ENCODE data around the gene ZC3H7A. TPM values are rescaled to one million over a fixed set of nuclear protein-coding genes. Genes with fewer than 3 reads are reported as not detected.

The ZC3H7A gene
- total RNA-seq, 1 donor from 2014 or later: 57.9 TPM

GRCh38 chr16:11719171-11719570, 77.9 kb downstream of the ZC3H7A start:
- no peak overlapping the region for H3K4me3 Mint-ChIP-seq (ENCODE audit: unreplicated experiment)
- H3K27me3 Mint-ChIP-seq (ENCODE audit: low read depth): no peaks in the 10 kb centered on the region
- DNase-seq (ENCODE audit: low spot score): no peak
- H3K4me1 Mint-ChIP-seq (ENCODE audit: low read depth): peaks cover 19% of the 10 kb centered on the region
- no peaks in the 10 kb centered on the region for H3K9me3 Mint-ChIP-seq (ENCODE audit: low read depth)
- no peak for TF ChIP-seq CTCF (IDR thresholded peaks at IDR 0.05)
- no peak overlapping the region for H3K27ac Mint-ChIP-seq (ENCODE audit: unreplicated experiment)
- H3K36me3 Mint-ChIP-seq (ENCODE audit: low read depth): peaks cover 22% of the 10 kb centered on the region

DNA sequence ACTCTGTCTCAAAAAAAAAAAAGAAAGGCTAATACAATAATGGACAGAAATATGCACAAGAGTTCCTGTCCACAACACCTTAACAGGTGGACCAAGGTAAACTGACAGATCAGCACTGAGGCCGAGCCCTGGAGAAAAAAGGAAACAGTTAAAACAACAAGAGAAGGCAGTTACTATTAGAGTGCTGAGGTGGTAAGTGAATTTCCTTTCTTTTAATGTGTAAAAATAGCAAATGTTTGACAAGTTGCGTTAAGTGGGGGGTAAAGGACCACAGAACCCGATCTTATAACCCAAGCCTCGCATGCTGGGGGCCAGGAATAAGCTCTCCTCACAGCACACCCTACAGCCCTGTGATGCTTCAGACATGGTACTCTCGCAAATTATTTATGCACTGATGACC, 79.2 kb downstream of the ZC3H7A start:
- no peaks in the 10 kb centered on the region for H3K27me3 Mint-ChIP-seq (ENCODE audit: low read depth)
- no peak for DNase-seq (ENCODE audit: low spot score)
- TF ChIP-seq CTCF (IDR thresholded peaks at IDR 0.05): no peak
- peak overlapping the region; percentile 23 for H3K27ac Mint-ChIP-seq (ENCODE audit: unreplicated experiment)
- no peaks in the 10 kb centered on the region for H3K9me3 Mint-ChIP-seq (ENCODE audit: low read depth)
- H3K4me1 Mint-ChIP-seq (ENCODE audit: low read depth): peaks cover 19% of the 10 kb centered on the region
- H3K4me3 Mint-ChIP-seq (ENCODE audit: unreplicated experiment): no peak overlapping the region
- H3K36me3 Mint-ChIP-seq (ENCODE audit: low read depth): peaks cover 20% of the 10 kb centered on the region

- H3K4me1 Mint-ChIP-seq (ENCODE audit: low read depth): peaks cover 19% of the 10 kb centered on the region
- H3K4me3 Mint-ChIP-seq (ENCODE audit: unreplicated experiment): no peak overlapping the region
- no peak for DNase-seq (ENCODE audit: low spot score)
- H3K27ac Mint-ChIP-seq (ENCODE audit: unreplicated experiment): no peak overlapping the region
- H3K36me3 Mint-ChIP-seq (ENCODE audit: low read depth): peaks cover 14% of the 10 kb centered on the region
- H3K27me3 Mint-ChIP-seq (ENCODE audit: low read depth): no peaks in the 10 kb centered on the region
- H3K9me3 Mint-ChIP-seq (ENCODE audit: low read depth): no peaks in the 10 kb centered on the region
- TF ChIP-seq CTCF (IDR thresholded peaks at IDR 0.05): no peak
Measured at GRCh38 chr16:11716336-11716735, 80.7 kb downstream of the ZC3H7A start.

- Mint-ChIP-seq H3K9me3 (ENCODE audit: low read depth) (no peaks in the 10 kb centered on the region), H3K27me3 (ENCODE audit: low read depth) (no peaks in the 10 kb centered on the region)
- no peak for TF ChIP-seq CTCF (IDR thresholded peaks at IDR 0.05)
Measured at GRCh38 chr16:11715246-11715947, 81.7 kb downstream of the ZC3H7A start.

GRCh38 chr16:11712122-11712521, 84.9 kb downstream of the ZC3H7A start:
- peaks cover 23% of the 10 kb centered on the region for H3K4me1 Mint-ChIP-seq (ENCODE audit: low read depth)
- DNase-seq (ENCODE audit: low spot score): no peak
- no peaks in the 10 kb centered on the region for H3K9me3 Mint-ChIP-seq (ENCODE audit: low read depth)
- no peaks in the 10 kb centered on the region for H3K27me3 Mint-ChIP-seq (ENCODE audit: low read depth)
- no peak overlapping the region for H3K27ac Mint-ChIP-seq (ENCODE audit: unreplicated experiment)
- peaks cover 12% of the 10 kb centered on the region for H3K36me3 Mint-ChIP-seq (ENCODE audit: low read depth)
- no peak overlapping the region for H3K4me3 Mint-ChIP-seq (ENCODE audit: unreplicated experiment)
- no peak for TF ChIP-seq CTCF (IDR thresholded peaks at IDR 0.05)

More at GRCh38 chr16:11715246-11715947, 81.7 kb downstream of the ZC3H7A start:
- no peak overlapping the region for H3K27ac Mint-ChIP-seq (ENCODE audit: unreplicated experiment)
- no peak overlapping the region for H3K4me3 Mint-ChIP-seq (ENCODE audit: unreplicated experiment)
- H3K4me1 Mint-ChIP-seq (ENCODE audit: low read depth): peaks cover 19% of the 10 kb centered on the region
- DNase-seq (ENCODE audit: low spot score): no peak
- H3K36me3 Mint-ChIP-seq (ENCODE audit: low read depth): peaks cover 13% of the 10 kb centered on the region

Measured in chondrocyte (in vitro differentiated cells).